K562 (cell line): ENCODE results near the gene CPLX1. TPM values are rescaled to one million over a fixed set of nuclear protein-coding genes. Genes with fewer than 3 reads are reported as not detected.

ENCODE experiments used
- ATAC-seq: fragments of 200-7000 bp; cut with Tn5 transposase; 3 replicates; pipeline ENCODE4 v1.9.1; 2020; ENCODE audit warnings: moderate library complexity
- BruUV-seq: library from RNA; stranded (reverse); fragments of 400-500 nt; replicated peaks from 2 replicates; lab custom pipeline; 2021; lab: Mats Ljungman, UMichigan
- CTCF ChIA-PET: fragments of 300-600 bp; formaldehyde crosslinking; extraction: SDS; loops from one replicate; lab custom pipeline; 2021; ENCODE audit warnings: low intra/inter-chr PET ratio; lab: Yijun Ruan, JAX
- POLR2A ChIA-PET: fragments of 300-600, 350-650 bp; sonication (Branson Sonifier 250); formaldehyde crosslinking; extraction: SDS; loops from one replicate; lab custom pipeline; 2021; ENCODE audit warnings: antibody characterized with exemption, inconsistent platforms; lab: Yijun Ruan, JAX
- DNase-seq, 4 experiments: peaks; one replicate each; pipeline versions ENCODE4 v3.0.0 to v3.0.0-alpha.2; 2011 to 2018; ENCODE audit warnings: low spot score in 3 of 4, mixed read lengths in 3 of 4; ENCODE audit errors: extremely low read depth in 1 of 4
- FAIRE-seq: peaks from 2 replicates; lab custom pipeline; 2011; peaks lifted over from hg19 to GRCh38; lab: Jason Lieb, UNC
- H2AFZ ChIP-seq: 2 replicates; pipeline ENCODE4 v1.6.0; 2011; ENCODE audit warnings: low read depth, low read length, control low read depth, inconsistent platforms
- H3K27ac ChIP-seq: fragments of 200-600 bp; 3 replicates; pipeline ENCODE4 v1.8.0; 2011; ENCODE audit warnings: low read depth, mild to moderate bottlenecking, control low read depth, inconsistent platforms, low read length, moderate library complexity, mixed read lengths; ENCODE audit errors: extremely low read depth
- H3K27me3 ChIP-seq, 2 experiments: fragments of 300-600 bp in 1 of 2; 2 replicates in 1 of 2; 3 replicates in 1 of 2; pipeline versions ENCODE4 v1.6.0 to v1.8.0; 2011; ENCODE audit warnings: inconsistent platforms in 2 of 2, low read length in 2 of 2, mild to moderate bottlenecking in 1 of 2, mixed read lengths in 1 of 2, moderate library complexity in 1 of 2; ENCODE audit not compliant: control insufficient read depth in 2 of 2, insufficient read depth in 2 of 2
- H3K36me3 ChIP-seq: fragments of 300-600 bp; 3 replicates; pipeline ENCODE4 v1.8.0; 2011; ENCODE audit warnings: mild to moderate bottlenecking, low read length, inconsistent platforms; ENCODE audit not compliant: control insufficient read depth, insufficient read depth
- H3K4me1 ChIP-seq, 2 experiments: fragments of 200-600 bp in 1 of 2; replicated peaks in 1 of 2; 2 replicates in 1 of 2; 3 replicates in 1 of 2; pipeline versions ENCODE4 v1.5.1 to v1.8.0; 2011; ENCODE audit warnings: inconsistent platforms in 2 of 2, low read length in 2 of 2, mild to moderate bottlenecking in 1 of 2, mixed read lengths in 1 of 2, moderate library complexity in 1 of 2; ENCODE audit not compliant: control insufficient read depth in 2 of 2, insufficient read depth in 2 of 2
- H3K4me2 ChIP-seq: 2 replicates; pipeline ENCODE4 v1.6.1; 2011; ENCODE audit warnings: low read length, control low read depth, inconsistent platforms, mixed read lengths; ENCODE audit not compliant: insufficient read depth
- H3K4me3 ChIP-seq: fragments of 200-600 bp; sonication (generic), shearing (Covaris generic); 2 replicates; pipeline ENCODE4 v1.5.1; 2016; ENCODE audit warnings: control low read depth, inconsistent platforms
- H3K79me2 ChIP-seq: fragments of 200-600 bp; 3 replicates; pipeline ENCODE4 v1.8.0; 2011; ENCODE audit warnings: low read length, inconsistent platforms; ENCODE audit not compliant: control insufficient read depth, insufficient read depth
- H3K9ac ChIP-seq, 2 experiments: 2 replicates each; pipeline versions ENCODE4 v1.6.0 to v1.6.1; 2011; ENCODE audit warnings: low read depth in 2 of 2, low read length in 2 of 2, control low read depth in 1 of 2, inconsistent platforms in 1 of 2, mild to moderate bottlenecking in 1 of 2, mixed read lengths in 1 of 2; ENCODE audit not compliant: insufficient read depth in 1 of 2
- H3K9me1 ChIP-seq: one replicate; pipeline ENCODE4 v1.6.0; 2011; ENCODE audit warnings: inconsistent platforms, mild to moderate bottlenecking, low read length, moderate library complexity; ENCODE audit not compliant: control insufficient read depth, insufficient read depth
- H3K9me3 ChIP-seq: replicated peaks from 2 replicates; pipeline ENCODE4 v1.5.1; 2011; ENCODE audit warnings: low read depth, low read length, inconsistent platforms; ENCODE audit not compliant: control insufficient read depth, insufficient read depth
- H4K20me1 ChIP-seq: replicated peaks from 2 replicates; pipeline ENCODE4 v1.6.1; 2011; ENCODE audit warnings: low read length, inconsistent platforms, mixed read lengths; ENCODE audit not compliant: control insufficient read depth, insufficient read depth
- C11orf30 ChIP-seq: fragments of 450-650 bp; IDR thresholded peaks from 2 replicates; pipeline ENCODE4 v1.6.1; 2016; ENCODE audit warnings: low read depth, mild to moderate bottlenecking
- CBX5 ChIP-seq: IDR thresholded peaks from 2 replicates; pipeline ENCODE4 v1.6.1; 2014; ENCODE audit warnings: low read depth, borderline replicate concordance
- DIDO1 ChIP-seq: fragments of 450-650 bp; IDR thresholded peaks from 2 replicates; pipeline ENCODE4 v1.6.1; 2016; ENCODE audit warnings: low read depth, missing biosample characterization, missing genetic modification characterization
- FOXJ2 ChIP-seq: fragments of 200-800 bp; sonication (Bioruptor generic); IDR thresholded peaks from 2 replicates; pipeline ENCODE4 v1.6.1; 2016; ENCODE audit warnings: missing genetic modification characterization, missing compliant biosample characterization
- ZNF174 ChIP-seq: fragments of 250-450 bp; sonication (Bioruptor Pico); IDR thresholded peaks from 2 replicates; pipeline ENCODE4 v1.4.0; 2020; ENCODE audit warnings: mild to moderate bottlenecking
- ZNF239 ChIP-seq: fragments of 250-450 bp; sonication (Bioruptor Pico); IDR thresholded peaks from 2 replicates; pipeline ENCODE4 v1.4.0; 2020; ENCODE audit warnings: mild to moderate bottlenecking
- ZNF263 ChIP-seq: sonication (generic); formaldehyde crosslinking; IDR thresholded peaks from 2 replicates; pipeline ENCODE4 v1.8.0; 2022; ENCODE audit warnings: mild to moderate bottlenecking, missing genetic modification reagents, borderline replicate concordance
- ZNF586 ChIP-seq: fragments of 450-650 bp; formaldehyde crosslinking; conservative IDR thresholded peaks from 2 replicates; pipeline ENCODE4 v1.4.0; 2020; ENCODE audit warnings: mild to moderate bottlenecking, moderate library complexity
- ZNF644 ChIP-seq: fragments of 200-800 bp; sonication (Bioruptor generic); IDR thresholded peaks from 2 replicates; pipeline ENCODE4 v1.6.1; 2016; ENCODE audit warnings: low read depth, missing genetic modification characterization, missing compliant biosample characterization
- WGBS: fragments of 100-300 bp; shearing (Covaris generic); methylation state at CpG from one replicate; pipeline ENCODE4 v1.1.6; 2016; ENCODE audit warnings: low coverage, mixed read lengths; ENCODE audit not compliant: insufficient coverage; ENCODE audit errors: missing lambda C conversion rate; 5-methylcytosine and 5-hydroxymethylcytosine counted together
- in situ Hi-C: fragments of 300-500 bp; cut with MboI; formaldehyde crosslinking; loops from 4 replicates; pipeline ENCODE4 v1.15.0; 2018; ENCODE audit warnings: inconsistent platforms, mixed read lengths
- intact Hi-C: fragments of 100-400 bp; cut with micrococcal nuclease; formaldehyde crosslinking; loops from 2 replicates; pipeline ENCODE4 v1.14.2; 2022
- polyA plus RNA-seq, 8 experiments: library from polyadenylated mRNA; depleted of rRNA in 4 of 8; stranded (reverse) in 5 of 8; unstranded in 3 of 8; fragments of >200 nt; fragmentation: Nextera tagmentation in 2 of 8; fragmentation: Illumina TruSeq in 1 of 8; extraction: Ambion mirVana in 2 of 8; extraction: Trizol in 1 of 8; gene quantifications; 2 replicates each; pipeline versions ENCODE4 v1.2.1 to v1.2.3, GENCODE V29; 2011 to 2014; ENCODE audit warnings: inconsistent platforms in 1 of 8, missing spikeins in 1 of 8
- total RNA-seq, 7 experiments: library from RNA; depleted of rRNA in 6 of 7; stranded (reverse); fragments of >200 nt in 6 of 7; fragmentation: Illumina TruSeq in 2 of 7; extraction: Trizol in 2 of 7; gene quantifications; 2 replicates each; pipeline versions ENCODE4 v1.2.1 to v1.2.3, GENCODE V29; 2011 to 2021; ENCODE audit warnings: low replicate concordance in 1 of 7
- TF ChIP-seq, protein P1 (sequence below): sonication (generic); formaldehyde crosslinking; IDR thresholded peaks from 2 replicates; pipeline ENCODE4 v1.8.1; 2023; ENCODE audit warnings: mild to moderate bottlenecking, missing genetic modification reagents

The CPLX1 gene
- total and polyA plus RNA-seq, 9 of the 15 experiments (the other 6 are each of a cell fraction or from before 2014, with no cell fraction given), result 0.03 to 3.3 (median 0.17) TPM; not detected in 2

GRCh38 chr4:845836-846251, 19.9 kb upstream of the CPLX1 start:
- Histone ChIP-seq H3K9me3 (no peaks in the 10 kb centered on the region; the same call in 1 of the 2 replicates), H3K9ac (no peak overlapping the region), H4K20me1 (no peaks in the 10 kb centered on the region), H3K4me3 (no peak overlapping the region), H3K4me2 (no peak overlapping the region), H3K4me1 (peaks cover 0 to 27% of the 10 kb centered on the region in 2 experiments; a peak in 2 of 5 replicates), H3K36me3 (peaks cover 22% of the 10 kb centered on the region; the same call in 2 of the 3 replicates), H2AFZ (no peak overlapping the region), H3K27me3 (no peaks in the 10 kb centered on the region), H3K27ac (no peak overlapping the region), H3K9me1 (no peaks in the 10 kb centered on the region), H3K79me2 (no peaks in the 10 kb centered on the region)
- DNase-seq (no peak), ATAC-seq (no peak), FAIRE-seq (no peak)
- TF ChIP-seq, protein P1, sequence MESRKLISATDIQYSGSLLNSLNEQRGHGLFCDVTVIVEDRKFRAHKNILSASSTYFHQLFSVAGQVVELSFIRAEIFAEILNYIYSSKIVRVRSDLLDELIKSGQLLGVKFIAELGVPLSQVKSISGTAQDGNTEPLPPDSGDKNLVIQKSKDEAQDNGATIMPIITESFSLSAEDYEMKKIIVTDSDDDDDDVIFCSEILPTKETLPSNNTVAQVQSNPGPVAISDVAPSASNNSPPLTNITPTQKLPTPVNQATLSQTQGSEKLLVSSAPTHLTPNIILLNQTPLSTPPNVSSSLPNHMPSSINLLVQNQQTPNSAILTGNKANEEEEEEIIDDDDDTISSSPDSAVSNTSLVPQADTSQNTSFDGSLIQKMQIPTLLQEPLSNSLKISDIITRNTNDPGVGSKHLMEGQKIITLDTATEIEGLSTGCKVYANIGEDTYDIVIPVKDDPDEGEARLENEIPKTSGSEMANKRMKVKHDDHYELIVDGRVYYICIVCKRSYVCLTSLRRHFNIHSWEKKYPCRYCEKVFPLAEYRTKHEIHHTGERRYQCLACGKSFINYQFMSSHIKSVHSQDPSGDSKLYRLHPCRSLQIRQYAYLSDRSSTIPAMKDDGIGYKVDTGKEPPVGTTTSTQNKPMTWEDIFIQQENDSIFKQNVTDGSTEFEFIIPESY (CRISPR knock-in tag), result peak; percentile 62; the same call in 1 of the 2 replicates
- no peak for TF ChIP-seq ZNF644 (tag)
- no peak for TF ChIP-seq C11orf30
- no peak for TF ChIP-seq ZNF239 (CRISPR knock-in tag)
- TF ChIP-seq FOXJ2 (tag), result no peak
- peak; percentile 49; the same call in 1 of the 2 replicates for TF ChIP-seq ZNF263 (CRISPR knock-in tag)
- TF ChIP-seq ZNF174 (CRISPR knock-in tag), result no peak
- TF ChIP-seq DIDO1, result no peak
- no peak for TF ChIP-seq CBX5
- TF ChIP-seq ZNF586 (CRISPR knock-in tag), result no peak
- ChIA-PET CTCF (no interaction called here), POLR2A (no interaction called here)
- in situ Hi-C loops (no loop called here), intact Hi-C loops (no loop called here)
- BruUV-seq, result no TSS peak
- 76% methylated on average over 12 of the region's 14 CpGs for WGBS
